HepG2 (cell line): ENCODE results near the gene CACNG7. TPM values are rescaled to one million over a fixed set of nuclear protein-coding genes. Genes with fewer than 3 reads are reported as not detected.

Experiments used
- ADNP ChIP-seq: sonication (generic); formaldehyde crosslinking; IDR thresholded peaks from 2 replicates; pipeline ENCODE4 v1.4.0; 2020; ENCODE audit warnings: missing genetic modification reagents
- FIP1L1 ChIP-seq: fragments of 200-400 bp; formaldehyde crosslinking; IDR thresholded peaks from 2 replicates; pipeline ENCODE4 v1.6.1; 2018; ENCODE audit warnings: low read depth, mild to moderate bottlenecking, low read length, moderate library complexity, borderline replicate concordance; ENCODE audit not compliant: insufficient read depth
- HOXA3 ChIP-seq: sonication (generic); formaldehyde crosslinking; IDR thresholded peaks from 2 replicates; pipeline ENCODE4 v1.5.0; 2020; ENCODE audit warnings: missing genetic modification reagents
- KDM2A ChIP-seq: sonication (generic); formaldehyde crosslinking; IDR thresholded peaks from 2 replicates; pipeline ENCODE4 v1.4.0; 2020; ENCODE audit warnings: low read depth, missing genetic modification reagents, borderline replicate concordance
- MED1 ChIP-seq: sonication (generic); formaldehyde crosslinking; IDR thresholded peaks from 2 replicates; pipeline ENCODE4 v1.4.0; 2020; ENCODE audit warnings: missing genetic modification reagents
- MED8 ChIP-seq: sonication (generic); formaldehyde crosslinking; IDR thresholded peaks from 2 replicates; pipeline ENCODE4 v1.8.1; 2023; ENCODE audit warnings: mild to moderate bottlenecking, missing genetic modification reagents; ENCODE audit not compliant: insufficient replicate concordance
- MIXL1 ChIP-seq: IDR thresholded peaks from 2 replicates; pipeline ENCODE4 v1.6.1; 2016
- PHF21A ChIP-seq: sonication (generic); formaldehyde crosslinking; IDR thresholded peaks from 2 replicates; pipeline ENCODE4 v1.5.0; 2020; ENCODE audit warnings: mild to moderate bottlenecking, missing genetic modification reagents
- SALL1 ChIP-seq: sonication (generic); formaldehyde crosslinking; IDR thresholded peaks from 2 replicates; pipeline ENCODE4 v1.8.0; 2022; ENCODE audit warnings: mild to moderate bottlenecking, missing genetic modification reagents
- SNAPC2 ChIP-seq: sonication (generic); formaldehyde crosslinking; IDR thresholded peaks from 2 replicates; pipeline ENCODE4 v1.8.1; 2022; ENCODE audit warnings: mild to moderate bottlenecking, missing genetic modification reagents
- TAF15 ChIP-seq: fragments of 200-400 bp; formaldehyde crosslinking; IDR thresholded peaks from one replicate; pipeline ENCODE4 v1.6.1; 2018; ENCODE audit warnings: mild to moderate bottlenecking, low read depth, low read length; ENCODE audit not compliant: poor library complexity, severe bottlenecking
- TFDP2 ChIP-seq: sonication (generic); formaldehyde crosslinking; IDR thresholded peaks from 2 replicates; pipeline ENCODE4 v1.4.0; 2020; ENCODE audit warnings: missing genetic modification reagents
- ZBTB33 ChIP-seq: sonication (generic); formaldehyde crosslinking; IDR thresholded peaks from 2 replicates; pipeline ENCODE4 v1.4.0; 2020; ENCODE audit warnings: missing genetic modification reagents
- ZNF768 ChIP-seq: sonication (generic); formaldehyde crosslinking; IDR thresholded peaks from 2 replicates; pipeline ENCODE4 v1.4.0; 2020; ENCODE audit warnings: missing genetic modification reagents
- ZNF770 ChIP-seq: sonication (generic); formaldehyde crosslinking; IDR thresholded peaks from 2 replicates; pipeline ENCODE4 v1.5.0; 2020; ENCODE audit warnings: mild to moderate bottlenecking, missing genetic modification reagents
- polyA plus RNA-seq, 8 experiments: library from polyadenylated mRNA; depleted of rRNA in 3 of 8; stranded (reverse) in 7 of 8; unstranded in 1 of 8; fragments of >200 nt; fragmentation: Illumina TruSeq in 4 of 8; extraction: Trizol in 4 of 8; gene quantifications; 2 replicates each; pipeline versions ENCODE4 v1.2.1 to v1.2.3, GENCODE V29; 2011 to 2016; ENCODE audit warnings: low read depth in 4 of 8, missing spikeins in 1 of 8, mixed read lengths in 1 of 8; ENCODE audit not compliant: insufficient read depth in 1 of 8
- total RNA-seq, 5 experiments: library from RNA; depleted of rRNA; stranded (reverse); fragments of >200 nt; fragmentation: Illumina TruSeq; extraction: Trizol; gene quantifications; 2 replicates each; pipeline ENCODE4 v1.2.3, GENCODE V29; 2016; ENCODE audit warnings: low read depth in 1 of 5
- TF ChIP-seq, protein P1 (sequence below): sonication (generic); formaldehyde crosslinking; IDR thresholded peaks from 2 replicates; pipeline ENCODE4 v1.4.0; 2020; ENCODE audit warnings: mild to moderate bottlenecking, missing genetic modification reagents, borderline replicate concordance
- TF ChIP-seq, protein P2 (sequence below): sonication (generic); formaldehyde crosslinking; IDR thresholded peaks from 2 replicates; pipeline ENCODE4 v1.8.0; 2022; ENCODE audit warnings: mild to moderate bottlenecking, missing genetic modification reagents, moderate library complexity

CACNG7 gene
- total and polyA plus RNA-seq, 2 of the 13 experiments (the other 11 are each of a cell fraction or from before 2014, with no cell fraction given), result not detected

DNA sequence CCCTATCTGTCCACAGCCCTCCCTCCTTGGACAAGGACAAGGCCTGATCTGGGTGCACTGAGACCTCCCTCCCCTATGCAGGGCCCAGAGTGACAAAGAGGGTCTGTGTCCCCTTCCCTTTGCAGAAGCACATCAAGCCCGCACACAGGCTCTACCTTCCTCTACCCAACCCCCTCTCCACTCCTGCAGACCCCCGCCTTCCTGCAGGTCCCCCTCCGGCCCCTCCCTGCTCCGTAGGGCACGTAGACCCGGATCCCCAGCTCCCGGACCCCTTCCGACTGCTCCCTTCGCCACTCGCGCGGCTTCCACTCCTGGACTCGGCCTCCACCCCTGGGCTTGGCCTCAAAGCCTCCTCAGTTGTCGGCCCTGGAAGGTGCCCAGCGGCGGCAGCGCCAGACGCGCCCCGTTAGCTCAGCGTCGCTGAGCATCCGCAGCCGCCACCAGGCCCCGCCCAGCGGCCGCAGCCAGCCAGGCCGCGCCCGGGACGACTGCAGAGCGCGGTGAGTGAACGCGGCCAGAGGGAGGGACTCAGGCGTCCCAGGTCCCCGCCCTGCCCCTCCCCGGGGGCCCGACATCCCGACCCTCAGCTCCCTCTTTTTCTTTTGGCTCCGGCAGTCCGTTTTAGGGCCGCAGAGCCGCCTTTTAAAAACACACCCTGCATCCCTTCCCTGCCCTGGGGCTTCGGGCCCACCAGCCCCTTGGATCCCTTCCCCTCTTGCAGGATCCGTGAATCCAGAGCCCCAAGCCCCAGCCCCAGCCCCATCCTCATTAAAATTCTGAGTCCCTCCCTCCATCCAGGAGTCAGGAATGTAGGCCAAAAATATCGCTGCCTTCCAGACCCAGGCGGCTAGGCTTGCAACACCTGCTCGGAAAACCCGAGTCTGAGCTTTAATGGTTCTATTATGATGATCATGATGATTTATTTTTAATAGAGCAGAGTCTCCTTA lies 42.9 kb upstream of the CACNG7 start (continued):
- TF ChIP-seq, protein P1, sequence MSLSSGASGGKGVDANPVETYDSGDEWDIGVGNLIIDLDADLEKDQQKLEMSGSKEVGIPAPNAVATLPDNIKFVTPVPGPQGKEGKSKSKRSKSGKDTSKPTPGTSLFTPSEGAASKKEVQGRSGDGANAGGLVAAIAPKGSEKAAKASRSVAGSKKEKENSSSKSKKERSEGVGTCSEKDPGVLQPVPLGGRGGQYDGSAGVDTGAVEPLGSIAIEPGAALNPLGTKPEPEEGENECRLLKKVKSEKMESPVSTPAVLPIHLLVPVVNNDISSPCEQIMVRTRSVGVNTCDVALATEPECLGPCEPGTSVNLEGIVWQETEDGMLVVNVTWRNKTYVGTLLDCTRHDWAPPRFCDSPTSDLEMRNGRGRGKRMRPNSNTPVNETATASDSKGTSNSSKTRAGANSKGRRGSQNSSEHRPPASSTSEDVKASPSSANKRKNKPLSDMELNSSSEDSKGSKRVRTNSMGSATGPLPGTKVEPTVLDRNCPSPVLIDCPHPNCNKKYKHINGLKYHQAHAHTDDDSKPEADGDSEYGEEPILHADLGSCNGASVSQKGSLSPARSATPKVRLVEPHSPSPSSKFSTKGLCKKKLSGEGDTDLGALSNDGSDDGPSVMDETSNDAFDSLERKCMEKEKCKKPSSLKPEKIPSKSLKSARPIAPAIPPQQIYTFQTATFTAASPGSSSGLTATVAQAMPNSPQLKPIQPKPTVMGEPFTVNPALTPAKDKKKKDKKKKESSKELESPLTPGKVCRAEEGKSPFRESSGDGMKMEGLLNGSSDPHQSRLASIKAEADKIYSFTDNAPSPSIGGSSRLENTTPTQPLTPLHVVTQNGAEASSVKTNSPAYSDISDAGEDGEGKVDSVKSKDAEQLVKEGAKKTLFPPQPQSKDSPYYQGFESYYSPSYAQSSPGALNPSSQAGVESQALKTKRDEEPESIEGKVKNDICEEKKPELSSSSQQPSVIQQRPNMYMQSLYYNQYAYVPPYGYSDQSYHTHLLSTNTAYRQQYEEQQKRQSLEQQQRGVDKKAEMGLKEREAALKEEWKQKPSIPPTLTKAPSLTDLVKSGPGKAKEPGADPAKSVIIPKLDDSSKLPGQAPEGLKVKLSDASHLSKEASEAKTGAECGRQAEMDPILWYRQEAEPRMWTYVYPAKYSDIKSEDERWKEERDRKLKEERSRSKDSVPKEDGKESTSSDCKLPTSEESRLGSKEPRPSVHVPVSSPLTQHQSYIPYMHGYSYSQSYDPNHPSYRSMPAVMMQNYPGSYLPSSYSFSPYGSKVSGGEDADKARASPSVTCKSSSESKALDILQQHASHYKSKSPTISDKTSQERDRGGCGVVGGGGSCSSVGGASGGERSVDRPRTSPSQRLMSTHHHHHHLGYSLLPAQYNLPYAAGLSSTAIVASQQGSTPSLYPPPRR (CRISPR knock-in tag), result peak; percentile 49; the same call in 1 of the 2 replicates
- TF ChIP-seq KDM2A (CRISPR knock-in tag) (no peak), ZNF768 (CRISPR knock-in tag) (peak; percentile 83), TFDP2 (CRISPR knock-in tag) (peak; percentile 74), MED1 (CRISPR knock-in tag) (peak; percentile 55), HOXA3 (CRISPR knock-in tag) (peak; percentile 23; the same call in 1 of the 2 replicates), ADNP (no peak), MIXL1 (no peak), FIP1L1 (0 out of 2 replicates have a peak, but pooled peaks have one; percentile 49), PHF21A (CRISPR knock-in tag) (peak; percentile 30; the same call in 1 of the 2 replicates), TAF15 (peak; percentile 90), SALL1 (CRISPR knock-in tag) (peak; percentile 50; the same call in 1 of the 2 replicates), ZNF770 (CRISPR knock-in tag) (peak; percentile 95), ZBTB33 (CRISPR knock-in tag) (0 out of 2 replicates have a peak, but pooled peaks have one; percentile 5), MED8 (CRISPR knock-in tag) (peak; percentile 73), SNAPC2 (CRISPR knock-in tag) (0 out of 2 replicates have a peak, but pooled peaks have one; percentile 4)
- TF ChIP-seq, protein P2, sequence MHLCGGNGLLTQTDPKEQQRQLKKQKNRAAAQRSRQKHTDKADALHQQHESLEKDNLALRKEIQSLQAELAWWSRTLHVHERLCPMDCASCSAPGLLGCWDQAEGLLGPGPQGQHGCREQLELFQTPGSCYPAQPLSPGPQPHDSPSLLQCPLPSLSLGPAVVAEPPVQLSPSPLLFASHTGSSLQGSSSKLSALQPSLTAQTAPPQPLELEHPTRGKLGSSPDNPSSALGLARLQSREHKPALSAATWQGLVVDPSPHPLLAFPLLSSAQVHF, result 0 out of 2 replicates have a peak, but pooled peaks have one; percentile 37
